GM18867 (cell line): ENCODE measurements around the gene CRYGN.
A peak's percentile ranks its signal among the peaks of the same experiment; 100 is the strongest.

Experiments used
- ATAC-seq: cut with Tn5 transposase; IDR thresholded peaks from one replicate; pipeline ENCODE4 v1.9.1; 2021; ENCODE audit warnings: mild to moderate bottlenecking, moderate library complexity; ENCODE audit not compliant: unreplicated experiment

Gene CRYGN, protein sequence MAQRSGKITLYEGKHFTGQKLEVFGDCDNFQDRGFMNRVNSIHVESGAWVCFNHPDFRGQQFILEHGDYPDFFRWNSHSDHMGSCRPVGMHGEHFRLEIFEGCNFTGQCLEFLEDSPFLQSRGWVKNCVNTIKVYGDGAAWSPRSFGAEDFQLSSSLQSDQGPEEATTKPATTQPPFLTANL

DNA sequence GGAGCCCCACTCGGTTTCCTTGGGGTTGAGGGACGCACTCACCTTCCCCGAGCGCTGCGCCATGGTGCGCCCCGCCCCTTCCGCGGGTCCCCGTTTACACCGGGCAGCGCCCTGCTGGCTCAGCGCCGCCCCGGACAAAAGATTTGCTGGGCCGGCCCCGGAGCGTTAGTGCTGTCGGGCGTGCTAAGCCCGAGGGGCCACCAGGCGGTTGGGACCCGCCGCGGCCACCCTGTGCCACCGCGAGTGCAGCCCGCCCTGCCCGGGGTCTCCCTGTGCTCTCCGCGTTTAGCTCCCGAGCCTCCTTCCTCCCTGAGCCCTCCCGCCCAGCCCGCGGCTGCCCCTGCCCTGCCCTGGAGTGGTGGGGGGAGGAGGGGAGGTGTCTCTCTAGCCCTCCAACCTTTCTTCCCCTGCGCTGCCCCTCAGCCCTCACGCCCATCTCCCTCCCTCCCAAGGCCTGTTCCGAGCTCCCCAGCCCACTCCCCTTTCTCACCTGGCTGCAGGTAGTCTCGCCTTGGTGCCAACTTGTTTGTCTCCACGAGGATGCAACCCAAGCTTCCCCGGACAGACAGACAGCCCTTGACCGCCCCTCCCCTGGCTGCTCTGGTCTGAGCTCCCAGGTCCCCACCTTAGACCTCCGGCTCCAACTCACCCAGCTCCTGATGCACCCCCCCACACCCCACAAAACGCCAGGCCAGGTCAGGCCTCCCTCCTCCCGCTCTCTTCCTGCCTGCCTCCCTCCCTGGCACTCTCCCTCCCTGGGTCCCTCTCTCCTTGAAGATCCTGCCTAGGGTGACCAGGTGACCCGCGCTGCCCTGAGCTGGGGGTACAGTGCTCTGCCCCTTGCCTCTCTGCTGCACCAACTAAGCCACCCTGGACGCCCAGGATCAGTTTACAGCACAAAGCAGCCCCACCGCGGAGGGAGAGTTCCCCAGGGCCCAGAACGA, at the start of gene CRYGN:
CRYGN (minus strand) TSS at position 287 of the 944 bp plus-strand sequence; CDS start at position 63, 224 bp downstream.
- ATAC-seq = no peak

DNA sequence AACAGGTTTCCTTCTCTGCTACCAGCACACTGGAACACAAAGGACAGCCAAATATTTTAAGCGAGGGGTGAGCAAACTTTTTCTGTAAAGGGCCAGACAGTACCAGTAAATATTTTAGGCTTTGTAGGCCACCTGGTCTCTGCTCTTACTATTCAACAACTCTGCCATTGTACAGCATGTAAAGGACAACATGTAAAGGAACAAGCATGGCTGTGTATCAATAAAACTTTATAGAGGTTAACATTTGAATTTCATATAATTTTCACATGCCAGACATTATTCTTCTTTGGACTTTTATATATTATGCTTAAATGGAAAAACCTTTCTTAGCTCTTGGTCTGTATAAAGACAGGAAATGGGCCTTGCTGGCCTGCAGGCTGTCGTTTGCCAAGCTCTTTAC, 49.6 kb upstream of the CRYGN start:
- ATAC-seq = no peak

DNA sequence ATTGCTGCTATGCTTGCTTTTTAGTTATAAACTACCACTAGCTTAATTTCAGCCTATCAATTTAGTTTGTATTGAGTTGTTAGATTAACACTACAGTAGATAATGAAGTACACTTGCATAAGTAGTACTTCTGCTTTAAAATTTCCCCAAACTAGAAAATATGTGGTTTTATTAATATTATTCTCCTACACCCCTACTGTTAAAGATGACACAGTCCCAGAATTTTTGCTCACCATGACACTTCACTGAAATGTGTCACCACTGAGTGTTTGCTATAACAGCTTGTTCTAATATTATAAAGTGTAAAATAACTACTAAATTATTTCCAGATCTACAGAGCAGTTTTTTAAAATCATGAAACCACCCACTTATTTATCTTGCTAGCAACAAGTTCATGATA, 48.2 kb upstream of the CRYGN start:
- ATAC-seq = no peak

DNA sequence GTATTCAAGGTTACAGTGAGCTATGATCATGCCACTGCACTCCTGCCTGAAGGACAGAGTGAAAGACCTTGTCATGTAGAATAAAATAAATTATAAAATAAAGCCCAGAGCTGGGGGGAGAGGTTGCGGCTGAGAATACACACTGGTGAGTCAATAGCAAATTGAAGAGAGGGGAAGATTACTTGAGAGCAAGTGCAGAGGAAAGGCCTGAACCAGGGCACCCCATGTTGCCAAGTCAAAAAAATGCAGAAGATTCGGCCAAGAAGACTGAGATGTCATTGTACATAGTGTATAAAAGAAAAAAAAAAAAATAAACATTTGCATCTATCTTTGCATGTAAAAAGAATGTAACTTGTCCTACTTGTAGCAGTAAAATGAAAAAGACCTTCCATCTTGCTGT, 47.3 kb upstream of the CRYGN start:
- ATAC-seq = no peak

DNA sequence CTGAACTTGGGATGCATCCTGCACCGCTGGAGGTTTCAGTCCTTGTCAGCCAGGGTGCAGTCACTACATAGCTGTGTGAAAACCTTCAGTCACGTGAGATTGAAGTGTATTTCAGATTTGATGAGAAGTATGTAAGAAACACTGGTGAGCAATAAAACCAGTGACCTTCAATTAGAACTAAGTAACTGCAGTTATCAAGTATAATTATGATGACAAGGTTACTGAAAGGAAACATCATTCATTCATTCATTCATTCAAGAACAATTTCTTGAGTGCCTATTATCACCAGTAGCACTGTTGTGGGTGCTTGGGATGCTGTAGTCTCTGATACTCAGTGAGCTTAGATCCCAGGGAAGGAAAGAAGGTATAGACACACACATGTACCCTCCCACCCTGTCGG, 46.1 kb upstream of the CRYGN start:
- no peak for ATAC-seq

DNA sequence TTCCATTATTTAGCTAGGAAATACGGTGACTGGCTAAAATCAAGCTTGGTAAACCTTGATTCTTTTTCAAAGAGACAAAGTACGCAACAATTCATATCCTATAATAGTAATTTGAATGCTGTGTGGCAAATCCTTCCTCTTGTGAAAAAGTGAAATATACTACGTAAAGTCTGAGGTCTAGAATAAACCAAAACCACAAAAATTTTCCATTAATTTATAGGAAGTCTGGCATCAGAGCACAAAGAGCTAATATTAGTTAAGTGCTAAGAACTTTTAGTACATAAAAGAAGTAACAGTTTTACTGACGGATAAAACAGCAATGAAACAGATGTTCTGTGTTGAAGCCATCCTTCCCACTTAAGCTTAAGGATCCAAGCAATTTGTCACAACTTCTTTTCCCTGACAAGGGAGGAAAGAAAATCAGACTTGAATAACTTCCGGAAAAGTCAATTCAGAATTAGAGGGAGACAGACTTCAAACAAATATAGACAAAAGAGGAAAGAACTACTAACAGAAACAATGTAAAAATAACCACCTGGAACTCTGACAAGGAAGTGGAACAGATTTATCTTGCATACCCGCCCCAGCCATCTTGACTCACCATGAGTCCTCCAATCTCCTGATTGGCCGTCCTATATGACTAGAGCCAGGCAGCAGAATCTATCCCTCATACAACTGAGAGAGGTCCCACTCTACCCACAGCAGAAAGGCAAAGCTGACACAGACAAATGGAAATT, 45.2 kb upstream of the CRYGN start:
- ATAC-seq = no peak

DNA sequence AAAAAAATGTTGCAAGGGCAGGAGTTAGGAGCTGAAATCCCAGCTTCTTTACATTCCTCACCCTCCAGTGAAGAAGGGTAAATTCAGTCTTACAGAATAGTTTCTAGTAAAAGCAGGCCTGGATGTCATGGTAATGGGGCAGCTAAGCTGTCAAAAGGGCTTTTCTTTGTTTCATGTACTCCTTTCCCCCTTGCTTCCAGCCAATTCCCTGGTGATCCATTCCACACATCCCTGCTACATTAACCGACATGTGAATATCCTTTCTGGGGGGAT, 43.7 kb upstream of the CRYGN start:
- ATAC-seq = no peak

DNA sequence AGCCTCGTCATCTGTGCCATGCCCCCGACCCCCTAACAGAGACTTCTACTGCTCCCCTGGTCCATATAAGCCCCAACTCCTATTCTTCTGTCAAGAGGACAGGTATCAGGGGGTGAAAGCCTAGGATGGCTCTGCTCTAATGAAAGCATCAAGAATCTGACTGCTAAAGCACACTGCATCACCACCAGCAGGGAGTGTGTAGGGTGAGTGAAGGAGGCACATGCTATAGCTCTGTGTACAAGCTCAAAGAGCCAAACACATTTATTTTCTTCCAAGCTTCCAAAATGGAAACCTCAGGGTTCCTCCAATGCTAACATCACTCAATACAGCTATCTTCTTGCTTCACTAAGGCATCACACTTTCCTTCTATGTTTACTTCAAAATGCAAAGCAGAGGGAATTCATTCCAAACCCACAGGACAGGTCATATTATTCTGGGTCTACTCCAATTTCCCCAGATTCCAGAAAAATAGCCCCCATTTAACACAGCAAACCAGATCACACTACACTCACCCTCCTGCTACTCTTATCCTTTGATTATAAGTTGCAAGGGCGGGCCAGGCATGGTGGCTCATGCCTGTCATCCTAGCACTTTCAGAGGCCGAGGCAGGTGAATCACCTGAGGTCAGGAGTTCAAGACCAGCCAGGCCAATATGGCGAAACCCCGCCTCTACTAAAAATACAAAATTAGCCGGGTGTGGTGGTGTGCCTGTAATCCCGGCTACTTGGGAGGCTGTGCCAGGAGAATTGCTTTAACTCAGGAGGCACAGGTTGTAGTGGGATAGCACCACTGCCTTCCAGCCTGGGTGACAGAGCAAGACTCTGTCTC, 43.2 kb upstream of the CRYGN start:
- ATAC-seq = no peak

DNA sequence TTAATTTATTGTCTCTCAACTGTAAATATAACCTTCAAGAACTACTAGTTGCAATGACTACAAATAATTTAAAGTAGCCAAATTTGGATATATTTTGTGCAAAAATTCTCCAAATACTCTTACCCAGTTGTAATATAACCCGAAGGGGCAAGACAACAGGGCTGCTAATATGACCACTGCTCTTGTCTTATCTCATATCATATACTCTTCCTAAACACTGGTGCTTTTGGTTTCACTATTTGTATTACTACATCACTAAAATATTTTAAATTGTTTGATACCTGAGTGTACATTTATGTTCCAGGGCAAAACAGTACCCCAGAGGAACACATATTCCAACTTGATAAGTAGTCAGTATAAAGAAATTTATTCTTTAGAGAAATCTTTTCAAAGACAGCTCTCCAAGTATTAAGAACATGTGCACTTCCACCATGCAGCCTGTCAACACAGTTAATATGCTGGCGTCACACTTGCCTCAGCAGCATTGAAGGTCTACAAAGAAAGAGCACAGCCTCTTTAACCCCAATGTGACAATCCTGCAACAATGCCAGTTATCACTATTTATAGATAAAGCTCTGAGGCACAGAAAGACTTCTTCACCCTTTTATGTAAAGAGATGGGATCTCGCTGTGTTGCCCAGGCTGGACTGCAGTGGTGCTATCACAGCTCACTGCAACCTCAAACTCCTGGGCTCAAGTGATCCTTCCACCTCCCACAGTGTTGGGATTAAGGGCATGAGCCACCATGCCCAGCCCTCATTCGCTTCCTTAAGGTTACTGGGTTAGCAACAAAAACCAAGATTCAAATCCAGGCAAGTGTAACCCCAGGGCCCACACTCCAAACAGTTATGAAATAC, 41.9 kb upstream of the CRYGN start:
- peak; percentile 56 for ATAC-seq

DNA sequence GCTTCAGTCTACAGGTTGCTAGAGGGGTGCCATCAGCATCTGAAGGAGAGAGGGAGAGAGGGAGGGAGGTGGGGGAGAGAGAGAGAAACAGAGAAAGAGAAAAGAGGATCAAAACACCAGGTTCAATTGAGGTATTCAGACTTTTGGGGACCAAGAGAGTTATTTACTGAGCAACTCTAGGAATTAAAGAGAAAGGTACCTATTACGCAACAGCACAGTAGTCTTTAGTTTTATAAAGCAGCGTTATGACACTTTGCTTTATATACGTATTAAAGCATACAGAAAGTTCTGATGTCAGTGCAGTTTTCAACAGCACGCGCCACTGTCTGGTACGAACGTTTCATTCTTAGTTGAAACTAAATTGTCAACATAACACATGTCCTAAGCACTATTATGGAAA, 37.9 kb upstream of the CRYGN start:
- ATAC-seq = no peak

DNA sequence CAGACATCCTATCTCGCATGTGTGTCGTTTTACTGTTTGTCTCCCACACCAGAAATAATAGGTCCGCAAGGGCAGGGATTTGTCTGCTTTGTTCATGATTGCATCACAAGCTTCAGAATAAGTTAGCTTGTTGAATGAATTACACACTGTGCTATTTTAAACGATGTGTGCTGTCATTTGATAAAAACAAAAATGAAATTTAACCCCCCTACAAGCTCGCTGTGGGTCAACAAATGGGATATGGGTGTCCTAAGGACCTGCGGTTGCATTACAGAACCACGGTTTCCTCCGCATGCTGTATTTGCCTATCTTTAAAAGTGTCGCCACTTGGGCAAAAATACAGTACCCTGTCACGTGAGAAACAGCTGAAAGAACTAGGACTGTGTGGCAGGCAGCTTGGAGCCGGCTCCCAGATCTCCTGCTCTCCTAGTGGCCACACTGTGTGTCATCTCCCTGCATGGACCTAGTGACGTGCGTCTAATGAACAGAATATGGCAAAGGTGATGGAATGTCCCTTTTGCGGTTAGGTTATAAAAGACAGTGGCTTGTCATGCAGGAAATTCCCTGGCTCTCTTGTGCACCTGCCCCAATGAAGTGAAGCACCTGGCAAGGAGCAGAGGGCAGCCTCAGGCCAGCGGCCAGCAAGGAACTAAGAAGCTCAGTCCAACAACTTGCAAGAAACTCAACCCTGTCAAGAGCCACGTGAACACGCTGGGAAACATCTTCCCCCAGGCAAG, 32.9 kb upstream of the CRYGN start:
- ATAC-seq = peak; percentile 31

DNA sequence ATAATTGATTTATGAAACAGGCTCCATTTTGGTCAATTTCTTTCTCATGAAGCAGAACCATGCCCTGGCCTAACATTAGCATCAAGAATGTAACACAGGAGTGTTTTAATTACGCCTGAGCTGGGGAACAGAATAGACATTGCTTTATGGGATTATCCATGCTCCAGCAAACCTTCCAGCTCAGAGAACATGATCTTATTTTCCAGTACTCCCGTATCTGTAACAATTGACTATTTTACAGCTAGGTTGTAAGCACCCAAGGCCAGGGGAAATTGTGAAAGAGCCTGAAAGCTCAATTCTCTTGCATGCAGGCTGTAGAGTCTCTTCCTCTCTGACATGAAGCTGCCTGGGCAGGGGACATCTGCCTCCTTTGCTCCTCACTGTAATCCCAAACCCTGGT, 30.8 kb upstream of the CRYGN start:
- no peak for ATAC-seq

DNA sequence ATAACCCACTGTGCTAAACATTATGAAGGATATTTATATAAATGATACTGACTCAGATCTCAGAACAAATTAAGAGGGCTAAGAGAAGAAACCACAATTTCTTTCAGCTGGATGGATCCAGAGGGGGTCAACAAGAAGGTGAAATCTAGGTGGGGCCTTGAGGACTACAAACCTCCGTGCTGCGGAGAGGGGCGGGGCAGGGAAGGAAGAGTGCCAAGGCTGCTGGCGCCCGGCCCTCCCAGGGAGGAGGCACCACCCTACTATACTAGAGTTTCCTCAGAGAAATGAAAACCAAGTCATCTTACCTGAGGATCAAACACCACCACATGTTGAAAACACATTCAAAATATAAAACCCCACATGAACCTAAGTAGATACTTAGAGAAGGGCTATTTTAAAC, 29.3 kb upstream of the CRYGN start:
- no peak for ATAC-seq

DNA sequence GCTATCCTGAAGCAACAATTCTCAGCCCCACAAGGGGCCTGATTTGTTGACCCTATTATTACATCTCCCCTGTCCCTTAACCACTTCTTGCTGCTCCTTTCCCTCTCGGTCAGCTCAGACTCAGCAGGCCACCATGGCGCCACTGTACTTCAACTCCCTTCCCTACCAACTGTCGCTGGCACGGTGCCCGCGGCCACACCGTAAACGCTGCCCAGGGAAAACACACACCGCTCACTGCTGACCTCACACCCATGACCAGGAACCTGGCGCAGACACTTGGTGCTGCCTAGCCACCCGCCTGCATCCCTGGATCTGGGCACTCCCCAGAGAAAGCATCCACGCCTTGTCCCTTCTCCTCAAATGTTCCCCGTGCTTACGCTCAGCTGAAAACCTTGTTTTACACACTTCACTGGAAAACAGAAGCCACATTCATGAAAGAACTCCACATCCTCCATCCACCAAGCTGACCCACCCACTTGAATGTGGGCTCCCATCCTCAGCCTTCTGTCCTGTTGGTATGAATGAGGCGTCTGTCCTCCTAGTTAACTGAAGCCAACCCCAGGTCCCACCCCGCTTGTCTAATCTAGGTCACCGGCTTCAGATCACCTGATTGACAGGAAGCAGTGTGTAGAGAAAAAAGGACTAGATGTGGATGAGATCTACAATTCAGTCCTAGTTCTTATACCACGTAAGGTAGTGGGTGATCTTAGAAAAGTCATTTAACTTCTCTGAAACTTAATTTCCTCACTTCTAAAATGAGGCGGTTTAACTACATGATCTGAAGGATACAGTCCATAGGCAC, 28.5 kb upstream of the CRYGN start:
- no peak for ATAC-seq

DNA sequence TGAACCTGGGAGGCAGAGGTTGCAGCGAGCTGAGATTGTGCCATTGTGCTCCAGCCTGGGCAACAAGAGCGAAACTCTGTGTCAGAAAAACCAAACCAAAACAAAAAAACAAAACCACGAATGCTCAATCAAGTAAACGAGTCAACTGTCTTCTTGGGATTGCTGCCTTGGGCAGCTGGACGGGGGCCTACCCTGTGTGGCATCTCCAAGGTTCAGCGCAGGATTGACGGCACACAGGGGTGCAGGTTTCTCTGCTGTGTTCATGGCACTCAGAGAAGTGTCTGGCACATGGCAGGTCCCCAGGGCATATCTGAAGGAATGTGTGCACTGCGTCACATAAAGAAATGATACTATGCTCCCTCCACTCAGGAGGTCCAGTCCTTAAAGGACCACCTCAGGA, 25.2 kb upstream of the CRYGN start:
- ATAC-seq = no peak

DNA sequence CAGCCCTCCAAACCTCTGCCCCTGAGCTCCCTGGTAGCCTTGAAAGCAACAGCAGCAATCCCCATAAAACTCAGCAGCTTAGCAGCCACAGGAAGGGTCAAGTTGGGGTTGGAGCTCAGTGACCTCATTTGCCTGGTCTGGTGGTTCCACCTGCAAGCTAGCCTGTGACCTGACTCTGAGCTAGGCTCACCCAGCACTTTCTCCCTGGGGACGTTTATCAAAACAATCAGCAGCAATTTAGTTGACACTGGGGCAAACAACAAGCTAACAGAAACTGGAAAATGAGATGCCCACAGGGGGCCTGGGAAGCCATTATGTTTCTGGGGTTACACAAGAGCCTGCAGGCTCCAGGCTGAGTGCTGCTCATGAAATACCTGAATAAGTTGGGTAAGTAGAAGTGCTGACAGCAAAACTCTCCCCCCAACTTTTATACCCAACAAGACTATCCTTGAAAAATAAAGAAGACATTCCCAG, 22.4 kb upstream of the CRYGN start:
- ATAC-seq = no peak

DNA sequence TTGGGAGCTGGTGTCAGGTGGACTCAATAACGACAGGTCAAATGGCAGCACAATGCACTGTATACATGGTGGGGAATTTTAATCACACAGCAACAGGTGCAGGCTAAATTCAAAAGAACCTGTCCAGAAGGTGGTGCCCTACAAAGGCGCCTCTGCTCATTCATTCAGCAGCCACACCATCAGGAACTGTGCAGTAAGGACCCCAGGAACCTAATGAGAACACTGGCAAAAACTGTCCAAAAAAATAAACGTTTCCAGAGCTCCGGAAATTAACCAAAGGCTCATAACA, 21.9 kb upstream of the CRYGN start:
- ATAC-seq = no peak

DNA sequence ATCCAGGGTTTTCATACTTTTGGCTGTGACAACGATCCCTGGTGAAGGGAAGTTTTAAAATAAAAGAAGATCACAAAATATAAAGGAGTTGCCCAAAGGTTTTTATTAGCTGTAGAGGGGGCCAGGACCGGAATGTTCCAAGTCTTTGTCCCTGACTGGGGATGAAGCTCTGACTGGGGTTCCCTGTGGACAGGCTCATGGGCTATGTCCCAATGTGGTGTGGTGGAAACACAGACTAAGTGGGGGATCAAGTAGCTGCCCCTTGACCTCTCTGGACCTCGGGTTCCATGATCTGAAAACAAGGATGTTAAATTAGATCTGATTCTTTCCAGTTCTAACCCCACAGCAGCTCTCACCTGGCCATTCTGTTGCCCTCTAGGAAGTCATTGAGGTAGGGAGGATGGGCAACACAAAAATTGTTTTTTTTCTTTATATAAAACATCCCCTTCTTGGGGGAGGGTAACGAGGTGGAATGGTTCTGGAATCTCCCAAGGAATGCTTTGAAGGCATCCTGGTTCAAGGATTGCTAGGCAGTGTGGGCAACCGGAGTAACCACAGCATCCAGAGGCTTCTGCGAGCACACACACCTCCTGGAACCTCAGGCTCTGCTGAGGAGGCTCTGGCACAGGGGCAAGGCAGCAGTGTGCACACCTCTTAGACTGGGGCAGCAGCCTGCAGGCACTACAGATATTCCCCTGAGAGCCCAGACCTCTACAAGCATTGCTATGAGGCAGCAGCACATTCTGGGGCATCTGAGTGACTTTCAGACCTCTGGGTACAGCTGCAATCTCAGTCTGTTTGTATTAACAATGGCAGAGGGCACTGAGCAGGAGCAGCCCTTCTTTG, 21.4 kb upstream of the CRYGN start:
- ATAC-seq = no peak
